Measurements from ENCODE around the gene FGD6.

Gene FGD6

GRCh38 chr12:95195122-95195521 is 22.1 kb downstream of the FGD6 start:
- no peak for TF ChIP-seq CTCF (IDR thresholded peaks at IDR 0.05; ENCODE audit: borderline replicate concordance, control extremely low read depth, extremely low read depth, insufficient read depth, missing control alignments)
- in situ Hi-C loops (cut with MboI; ENCODE audit: low sequenced_read_pairs, unreplicated experiment) = no loop called here
- no peak for DNase-seq (ENCODE audit: low spot score)

- TF ChIP-seq CTCF (IDR thresholded peaks at IDR 0.05; ENCODE audit: borderline replicate concordance, control extremely low read depth, extremely low read depth, insufficient read depth, missing control alignments) = no peak
- in situ Hi-C loops (cut with MboI; ENCODE audit: low sequenced_read_pairs, unreplicated experiment) = no loop called here
- no peak for DNase-seq (ENCODE audit: low spot score)
Observed at GRCh38 chr12:95193139-95193538, 24.1 kb downstream of the FGD6 start.

- no peak for DNase-seq (ENCODE audit: low spot score)
- in situ Hi-C loops (cut with MboI; ENCODE audit: low sequenced_read_pairs, unreplicated experiment) = no loop called here
- TF ChIP-seq CTCF (IDR thresholded peaks at IDR 0.05; ENCODE audit: borderline replicate concordance, control extremely low read depth, extremely low read depth, insufficient read depth, missing control alignments) = no peak
Observed at GRCh38 chr12:95192271-95192670, 25.0 kb downstream of the FGD6 start.

GRCh38 chr12:95191060-95191696 is 26.1 kb downstream of the FGD6 start:
- no peak for DNase-seq (ENCODE audit: low spot score)
- in situ Hi-C loops (cut with MboI; ENCODE audit: low sequenced_read_pairs, unreplicated experiment) = no loop called here
- TF ChIP-seq CTCF (IDR thresholded peaks at IDR 0.05; ENCODE audit: borderline replicate concordance, control extremely low read depth, extremely low read depth, insufficient read depth, missing control alignments) = no peak

- in situ Hi-C loops (cut with MboI; ENCODE audit: low sequenced_read_pairs, unreplicated experiment) = no loop called here
- TF ChIP-seq CTCF (IDR thresholded peaks at IDR 0.05; ENCODE audit: borderline replicate concordance, control extremely low read depth, extremely low read depth, insufficient read depth, missing control alignments) = no peak
- DNase-seq (ENCODE audit: low spot score) = no peak
Observed at GRCh38 chr12:95187865-95188415, 29.3 kb downstream of the FGD6 start.

GRCh38 chr12:95185854-95186253 is 31.4 kb downstream of the FGD6 start:
- DNase-seq (ENCODE audit: low spot score) = no peak
- in situ Hi-C loops (cut with MboI; ENCODE audit: low sequenced_read_pairs, unreplicated experiment) = no loop called here
- TF ChIP-seq CTCF (IDR thresholded peaks at IDR 0.05; ENCODE audit: borderline replicate concordance, control extremely low read depth, extremely low read depth, insufficient read depth, missing control alignments) = no peak
